HG03045 (cell line): ENCODE data around the gene SSBP2.
"Not testable (repeated sequence)": the region's sequence is repeated elsewhere in the genome, so short reads cannot be mapped to it uniquely, and the experiment has no call there.

Source experiments
- ATAC-seq: cut with Tn5 transposase; IDR thresholded peaks from one replicate; pipeline ENCODE4 v1.9.1; 2021; ENCODE audit warnings: mild to moderate bottlenecking, moderate library complexity; ENCODE audit not compliant: unreplicated experiment

Gene SSBP2

GRCh38 chr5:81740758-81741157 lies 10.1 kb downstream of the SSBP2 start:
- ATAC-seq, result no peak

GRCh38 chr5:81739291-81739690 lies 11.6 kb downstream of the SSBP2 start:
- no peak for ATAC-seq

- ATAC-seq, result no peak
Measured at GRCh38 chr5:81729276-81729675, 21.6 kb downstream of the SSBP2 start.

- no peak for ATAC-seq
Measured at GRCh38 chr5:81728301-81728700, 22.6 kb downstream of the SSBP2 start.

GRCh38 chr5:81726297-81726696 lies 24.6 kb downstream of the SSBP2 start:
- no peak for ATAC-seq

GRCh38 chr5:81724571-81724970 lies 26.3 kb downstream of the SSBP2 start:
- no peak for ATAC-seq

GRCh38 chr5:81724108-81724507 lies 26.8 kb downstream of the SSBP2 start:
- no peak for ATAC-seq

- ATAC-seq, result no peak
Measured at GRCh38 chr5:81721049-81721448, 29.8 kb downstream of the SSBP2 start.

- no peak for ATAC-seq
Measured at GRCh38 chr5:81719743-81720345, 31.1 kb downstream of the SSBP2 start.

GRCh38 chr5:81718300-81718699 lies 32.6 kb downstream of the SSBP2 start:
- ATAC-seq, result no peak

GRCh38 chr5:81717860-81718259 lies 33.0 kb downstream of the SSBP2 start:
- no peak for ATAC-seq

- no peak for ATAC-seq
Measured at GRCh38 chr5:81717226-81717625, 33.7 kb downstream of the SSBP2 start.

- ATAC-seq, result not testable (repeated sequence)
Measured at GRCh38 chr5:81714076-81714475, 36.8 kb downstream of the SSBP2 start.

GRCh38 chr5:81708889-81709288 lies 42.0 kb downstream of the SSBP2 start:
- no peak for ATAC-seq

GRCh38 chr5:81703840-81704239 lies 47.1 kb downstream of the SSBP2 start:
- ATAC-seq, result no peak

GRCh38 chr5:81700166-81700565 lies 50.7 kb downstream of the SSBP2 start:
- no peak for ATAC-seq

- ATAC-seq, result no peak
Measured at GRCh38 chr5:81698813-81699212, 52.1 kb downstream of the SSBP2 start.

GRCh38 chr5:81696418-81697397 lies 54.2 kb downstream of the SSBP2 start:
- ATAC-seq, result no peak

GRCh38 chr5:81694726-81695125 lies 56.2 kb downstream of the SSBP2 start:
- no peak for ATAC-seq

- no peak for ATAC-seq
Measured at GRCh38 chr5:81688215-81688614, 62.7 kb downstream of the SSBP2 start.

- no peak for ATAC-seq
Measured at GRCh38 chr5:81687292-81687691, 63.6 kb downstream of the SSBP2 start.

GRCh38 chr5:81685471-81685870 lies 65.4 kb downstream of the SSBP2 start:
- no peak for ATAC-seq
